Kidney epithelial cell (primary cell): Measurements from ENCODE around the gene HTR4. TPM values are rescaled to one million over a fixed set of nuclear protein-coding genes. Genes with fewer than 3 reads are reported as not detected.

Experiments used
- DNase-seq: peaks from one replicate; pipeline ENCODE4 v3.0.0-alpha.2; 2010; ENCODE audit warnings: low read depth
- H3K27me3 ChIP-seq: 2 replicates; pipeline ENCODE4 v1.6.0; 2011; ENCODE audit warnings: low read length; ENCODE audit not compliant: control insufficient read depth, insufficient read depth
- H3K36me3 ChIP-seq: 2 replicates; pipeline ENCODE4 v1.5.1; 2011; ENCODE audit warnings: low read length; ENCODE audit not compliant: control insufficient read depth, insufficient read depth
- H3K4me3 ChIP-seq: 2 replicates; pipeline ENCODE4 v1.5.1; 2011; ENCODE audit warnings: low read depth, mild to moderate bottlenecking, control low read depth, low read length
- total RNA-seq: library from RNA; depleted of rRNA; stranded (reverse); fragments of >200 nt; gene quantifications from 2 replicates; pipeline ENCODE4 v1.2.3, GENCODE V29; 2015
- TF ChIP-seq, protein P1 (sequence below): IDR thresholded peaks from 2 replicates; pipeline ENCODE4 v1.5.1; 2011; ENCODE audit warnings: mild to moderate bottlenecking, moderate library complexity, low read length, control low read depth, inconsistent platforms; ENCODE audit not compliant: insufficient read depth, poor library complexity, severe bottlenecking

HTR4 gene
- total RNA-seq, 1 donor from 2014 or later, result not detected

DNA sequence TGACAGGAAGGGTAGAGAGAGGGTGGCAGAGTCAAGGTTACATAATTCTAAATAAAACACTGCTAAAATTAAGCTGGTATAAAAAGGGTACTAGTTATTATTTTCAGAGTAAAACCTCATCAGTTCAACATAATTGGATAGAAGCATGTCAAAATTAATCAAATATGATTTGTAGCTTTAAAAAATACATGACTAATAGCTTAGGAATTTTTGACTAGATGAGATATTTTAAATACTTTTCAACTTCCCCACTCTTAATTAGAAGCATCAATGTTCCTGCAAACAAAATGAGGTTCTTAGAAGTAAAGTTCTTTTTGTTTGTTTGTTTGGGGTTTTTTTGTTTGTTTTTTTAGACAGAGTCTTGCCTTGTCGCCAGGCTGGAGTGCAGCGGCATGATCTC lies 29.1 kb downstream of the HTR4 start:
- DNase-seq, result no peak
- TF ChIP-seq, protein P1, sequence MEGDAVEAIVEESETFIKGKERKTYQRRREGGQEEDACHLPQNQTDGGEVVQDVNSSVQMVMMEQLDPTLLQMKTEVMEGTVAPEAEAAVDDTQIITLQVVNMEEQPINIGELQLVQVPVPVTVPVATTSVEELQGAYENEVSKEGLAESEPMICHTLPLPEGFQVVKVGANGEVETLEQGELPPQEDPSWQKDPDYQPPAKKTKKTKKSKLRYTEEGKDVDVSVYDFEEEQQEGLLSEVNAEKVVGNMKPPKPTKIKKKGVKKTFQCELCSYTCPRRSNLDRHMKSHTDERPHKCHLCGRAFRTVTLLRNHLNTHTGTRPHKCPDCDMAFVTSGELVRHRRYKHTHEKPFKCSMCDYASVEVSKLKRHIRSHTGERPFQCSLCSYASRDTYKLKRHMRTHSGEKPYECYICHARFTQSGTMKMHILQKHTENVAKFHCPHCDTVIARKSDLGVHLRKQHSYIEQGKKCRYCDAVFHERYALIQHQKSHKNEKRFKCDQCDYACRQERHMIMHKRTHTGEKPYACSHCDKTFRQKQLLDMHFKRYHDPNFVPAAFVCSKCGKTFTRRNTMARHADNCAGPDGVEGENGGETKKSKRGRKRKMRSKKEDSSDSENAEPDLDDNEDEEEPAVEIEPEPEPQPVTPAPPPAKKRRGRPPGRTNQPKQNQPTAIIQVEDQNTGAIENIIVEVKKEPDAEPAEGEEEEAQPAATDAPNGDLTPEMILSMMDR, result no peak
- no peaks in the 10 kb centered on the region for H3K36me3 ChIP-seq

DNA sequence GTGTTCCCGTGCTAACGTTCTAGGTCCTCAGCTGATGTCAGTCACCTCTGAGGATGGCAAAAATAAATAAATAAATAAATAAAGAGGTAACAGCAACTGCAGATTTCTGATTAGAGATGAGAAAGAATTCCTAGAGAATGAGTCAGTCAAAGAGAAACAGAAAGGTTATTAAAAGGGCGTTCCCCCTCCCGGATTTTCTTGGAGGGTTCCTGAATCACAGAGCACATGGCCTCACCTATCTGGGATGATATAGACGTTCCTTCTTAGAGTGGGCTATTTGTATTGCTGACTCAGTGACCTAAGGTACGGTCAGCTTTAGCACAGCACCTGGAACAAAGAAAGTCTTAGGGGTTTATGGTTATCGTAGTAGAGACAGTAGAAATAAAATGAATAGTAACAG lies 30.6 kb downstream of the HTR4 start:
- Histone ChIP-seq H3K36me3 (no peaks in the 10 kb centered on the region), H3K4me3 (no peak overlapping the region), H3K27me3 (no peaks in the 10 kb centered on the region)
- no peak for DNase-seq
- TF ChIP-seq, protein P1, result no peak

More for the DNA sequence above, 29.1 kb downstream of the HTR4 start:
- Histone ChIP-seq H3K27me3 (no peaks in the 10 kb centered on the region), H3K4me3 (no peak overlapping the region)

DNA sequence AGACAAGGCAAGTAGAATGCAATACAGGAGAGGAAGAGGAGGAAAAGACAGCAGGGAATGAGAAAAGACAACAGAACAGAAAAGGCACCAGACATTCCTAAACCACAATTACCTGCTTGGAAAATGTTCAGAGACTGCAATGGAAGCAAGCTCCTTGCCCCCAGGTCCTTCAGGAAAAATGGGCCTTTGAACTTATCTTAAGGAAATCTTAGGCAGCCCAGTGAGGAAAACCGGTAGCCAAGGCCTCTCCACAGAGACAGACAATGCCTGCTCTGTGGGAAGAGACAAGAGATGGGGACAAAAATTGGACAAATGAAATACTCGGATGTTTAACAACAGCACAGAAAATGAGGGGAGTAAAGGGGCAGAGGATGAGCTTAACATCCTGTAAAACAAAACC lies 31.2 kb downstream of the HTR4 start:
- TF ChIP-seq, protein P1, result no peak
- DNase-seq, result no peak
- Histone ChIP-seq H3K36me3 (no peaks in the 10 kb centered on the region), H3K4me3 (no peak overlapping the region), H3K27me3 (no peaks in the 10 kb centered on the region)

DNA sequence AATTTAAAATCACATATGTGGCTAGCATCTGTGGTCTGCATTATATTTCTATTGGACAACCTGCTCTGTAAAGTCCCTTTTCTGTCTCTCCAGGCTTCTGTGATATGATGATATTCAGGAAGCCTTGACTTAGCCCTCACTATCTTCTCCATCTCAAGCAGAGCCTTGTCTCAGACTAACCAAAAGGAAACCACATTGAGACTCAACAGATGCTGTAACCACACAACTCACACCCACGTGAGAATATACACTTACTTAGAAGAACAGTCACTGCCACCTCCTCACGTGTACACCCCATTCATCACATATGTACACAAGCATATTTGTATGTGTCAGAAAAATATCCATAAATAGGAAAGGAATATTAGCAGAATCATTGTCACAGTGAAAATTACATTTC lies 33.6 kb downstream of the HTR4 start:
- DNase-seq, result no peak
- H3K4me3 ChIP-seq, result no peak overlapping the region

DNA sequence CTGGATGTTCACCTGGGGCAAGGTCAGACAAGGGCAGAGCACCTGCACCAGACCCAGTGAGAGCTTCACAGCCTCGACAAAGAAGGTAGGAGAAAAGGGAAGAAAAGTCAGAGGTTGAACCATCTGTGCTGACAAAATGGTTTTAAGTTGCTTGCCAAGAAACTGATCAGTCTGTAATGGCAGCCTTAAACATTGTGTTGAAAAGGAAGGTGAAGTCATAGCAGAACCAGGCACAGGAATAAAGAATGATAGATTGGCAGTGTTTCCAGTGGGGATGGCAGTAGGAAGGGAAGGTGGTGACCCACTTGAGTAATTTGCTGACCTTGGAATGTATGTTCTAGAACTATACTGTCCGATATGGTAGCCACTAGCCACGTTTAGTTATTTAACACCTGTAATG lies 34.2 kb downstream of the HTR4 start:
- no peak for DNase-seq
- TF ChIP-seq, protein P1, result no peak
- H3K27me3 ChIP-seq, result no peaks in the 10 kb centered on the region
- no peak overlapping the region for H3K4me3 ChIP-seq
- H3K36me3 ChIP-seq, result no peaks in the 10 kb centered on the region

More for the DNA sequence above, 33.6 kb downstream of the HTR4 start:
- no peaks in the 10 kb centered on the region for H3K36me3 ChIP-seq
- no peaks in the 10 kb centered on the region for H3K27me3 ChIP-seq
- TF ChIP-seq, protein P1, result no peak

DNA sequence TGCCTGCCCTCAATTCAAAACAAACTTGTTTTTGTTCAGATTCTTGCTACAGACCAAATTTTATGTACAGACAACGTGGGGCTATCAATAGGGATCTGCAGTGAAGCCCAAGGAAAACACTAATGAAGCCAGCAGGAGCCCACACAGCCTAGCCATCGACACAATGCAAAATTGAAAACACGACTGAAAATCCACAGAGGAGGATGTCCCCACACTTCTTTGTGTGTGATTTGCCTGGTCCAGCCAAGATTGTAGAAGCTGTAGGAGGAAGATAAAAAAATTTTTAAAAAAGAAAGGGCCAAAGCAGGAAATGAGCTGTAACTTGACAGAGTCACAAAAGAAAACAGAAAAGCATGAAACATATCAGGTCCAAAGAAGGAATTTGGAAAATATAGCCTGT lies 34.8 kb downstream of the HTR4 start:
- no peak for DNase-seq
- no peaks in the 10 kb centered on the region for H3K27me3 ChIP-seq
- TF ChIP-seq, protein P1, result no peak
- H3K36me3 ChIP-seq, result no peaks in the 10 kb centered on the region
- H3K4me3 ChIP-seq, result no peak overlapping the region
